ENCODE results near the gene KLLN.
A peak's percentile ranks its signal among the peaks of the same experiment; 100 is the strongest.

GRCh38 chr10:87860156-87860795, 3.1 kb downstream of the KLLN start:
- TF ChIP-seq CTCF (IDR thresholded peaks at IDR 0.05) = peak; percentile 77
- TF ChIP-seq ZFX (IDR thresholded peaks at IDR 0.05; ENCODE audit: borderline replicate concordance) = no peak

Measured in 22Rv1 (cell line).